ENCODE results near the gene EP300. TPM values are rescaled to one million over a fixed set of nuclear protein-coding genes. Genes with fewer than 3 reads are reported as not detected.
A peak's percentile ranks its signal among the peaks of the same experiment; 100 is the strongest.

The EP300 gene
- total RNA-seq, 1 experiment from 2014 or later, result 78.6 TPM

DNA sequence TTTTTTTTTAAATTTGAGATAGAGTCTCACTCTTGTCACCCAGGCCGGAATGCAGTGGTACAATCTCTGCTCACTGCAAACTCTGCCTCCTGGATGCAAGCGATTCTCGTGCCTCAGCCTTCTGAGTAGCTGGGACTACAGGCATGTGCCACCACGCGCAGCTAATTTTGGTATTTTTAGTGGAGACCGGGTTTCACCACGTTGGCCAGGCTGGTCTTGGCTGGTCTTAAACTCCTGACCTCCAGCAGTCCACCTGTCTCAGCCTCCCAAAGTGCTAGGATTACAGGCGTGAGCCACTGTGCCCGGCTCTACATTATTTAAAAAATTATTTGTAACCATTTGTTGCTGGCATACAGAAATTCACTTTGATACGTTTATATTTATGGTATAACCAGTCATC is 18.6 kb downstream of the EP300 start:
- Mint-ChIP-seq H3K4me1 (ENCODE audit: low read depth, unreplicated experiment) (peaks cover 7% of the 10 kb centered on the region), H3K4me3 (ENCODE audit: unreplicated experiment) (no peak overlapping the region), H3K27ac (ENCODE audit: unreplicated experiment) (no peak overlapping the region), H3K9me3 (ENCODE audit: unreplicated experiment) (no peaks in the 10 kb centered on the region), H3K36me3 (ENCODE audit: insufficient read depth, unreplicated experiment) (peaks cover 37% of the 10 kb centered on the region), H3K27me3 (ENCODE audit: insufficient read depth, unreplicated experiment) (no peaks in the 10 kb centered on the region)
- TF ChIP-seq CTCF (IDR thresholded peaks at IDR 0.05; ENCODE audit: insufficient read depth in 1 of 2, low read depth in 1 of 2, low read length in 1 of 2, severe bottlenecking in 1 of 2, unreplicated experiment in 1 of 2), result no peak
- ChIA-PET CTCF (no interaction called here), POLR2A (interaction anchor here (0.6 kb wide), 1 partner anchor 934 kb away, joined by 3 read pairs; no protein-coding TSS in a partner anchor)
- intact Hi-C loops (cut with micrococcal nuclease; ENCODE audit: unreplicated experiment), result no loop called here
- Histone ChIP-seq H3K9me3 (no peaks in the 10 kb centered on the region), H3K27me3 (replicated peaks; ENCODE audit: control insufficient read depth, insufficient read depth, low read length) (no peaks in the 10 kb centered on the region), H3K36me3 (ENCODE audit: control insufficient read depth, insufficient read depth, low read length) (no peaks in the 10 kb centered on the region), H3K4me1 (no peaks in the 10 kb centered on the region), H3K4me3 (ENCODE audit: low read depth, low read length) (no peak overlapping the region)
- BruUV-seq (replicated peaks), result no TSS peak
- DNase-seq, result no peak

DNA sequence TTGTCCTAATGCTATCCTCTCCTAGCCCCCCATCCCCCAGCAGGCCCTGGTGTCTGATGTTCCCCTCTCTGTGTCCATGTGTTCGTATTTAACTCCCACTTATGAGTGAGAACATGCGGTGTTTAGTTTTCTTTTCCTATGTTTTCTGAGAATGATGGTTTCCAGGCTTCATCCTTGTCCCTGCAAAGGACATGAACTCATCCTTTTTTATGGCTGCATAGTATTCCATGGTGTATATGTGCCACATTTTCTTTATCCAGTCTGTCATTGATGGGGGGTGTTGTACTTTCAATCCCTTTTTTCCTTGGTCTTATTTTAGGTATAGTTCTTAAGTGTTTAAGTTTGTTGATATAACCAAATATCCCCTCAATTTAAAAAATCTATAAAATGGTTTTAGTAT is 23.9 kb downstream of the EP300 start:
- H3K4me1 ChIP-seq, result no peaks in the 10 kb centered on the region
- no peaks in the 10 kb centered on the region for H3K27me3 ChIP-seq (replicated peaks; ENCODE audit: control insufficient read depth, insufficient read depth, low read length)
- H3K27me3 Mint-ChIP-seq (ENCODE audit: insufficient read depth, unreplicated experiment), result no peaks in the 10 kb centered on the region
- H3K9me3 Mint-ChIP-seq (ENCODE audit: unreplicated experiment), result no peaks in the 10 kb centered on the region
- H3K9me3 ChIP-seq, result no peaks in the 10 kb centered on the region
- no peak overlapping the region for H3K27ac Mint-ChIP-seq (ENCODE audit: unreplicated experiment)
- ChIA-PET POLR2A (no interaction called here), CTCF (no interaction called here)
- no peak for DNase-seq
- peaks cover 5% of the 10 kb centered on the region for H3K4me1 Mint-ChIP-seq (ENCODE audit: low read depth, unreplicated experiment)
- TF ChIP-seq CTCF (IDR thresholded peaks at IDR 0.05; ENCODE audit: insufficient read depth in 1 of 2, low read depth in 1 of 2, low read length in 1 of 2, severe bottlenecking in 1 of 2, unreplicated experiment in 1 of 2), result no peak
- H3K4me3 ChIP-seq (ENCODE audit: low read depth, low read length), result no peak overlapping the region
- no TSS peak for BruUV-seq (replicated peaks)
- H3K36me3 ChIP-seq (ENCODE audit: control insufficient read depth, insufficient read depth, low read length), result no peaks in the 10 kb centered on the region
- no peak overlapping the region for H3K4me3 Mint-ChIP-seq (ENCODE audit: unreplicated experiment)
- peaks cover 62% of the 10 kb centered on the region for H3K36me3 Mint-ChIP-seq (ENCODE audit: insufficient read depth, unreplicated experiment)
- intact Hi-C loops (cut with micrococcal nuclease; ENCODE audit: unreplicated experiment), result no loop called here

- Mint-ChIP-seq H3K4me3 (ENCODE audit: unreplicated experiment) (no peak overlapping the region), H3K27ac (ENCODE audit: unreplicated experiment) (no peak overlapping the region), H3K36me3 (ENCODE audit: insufficient read depth, unreplicated experiment) (peaks cover 64% of the 10 kb centered on the region), H3K4me1 (ENCODE audit: low read depth, unreplicated experiment) (peaks cover 9% of the 10 kb centered on the region), H3K9me3 (ENCODE audit: unreplicated experiment) (no peaks in the 10 kb centered on the region), H3K27me3 (ENCODE audit: insufficient read depth, unreplicated experiment) (no peaks in the 10 kb centered on the region)
- TSS peak; percentile 20 for BruUV-seq (replicated peaks)
- H3K36me3 ChIP-seq (ENCODE audit: control insufficient read depth, insufficient read depth, low read length), result no peaks in the 10 kb centered on the region
- ChIA-PET POLR2A (interaction anchor here (0.6 kb wide), 1 partner anchor 21 kb away, joined by 4 read pairs; no protein-coding TSS in a partner anchor), CTCF (interaction anchor here (0.6 kb wide), 2 partner anchors 8 to 406 kb away, joined by 3 to 4 read pairs; no protein-coding TSS in a partner anchor)
- no peaks in the 10 kb centered on the region for H3K9me3 ChIP-seq
- H3K27me3 ChIP-seq (replicated peaks; ENCODE audit: control insufficient read depth, insufficient read depth, low read length), result no peaks in the 10 kb centered on the region
- intact Hi-C loops (cut with micrococcal nuclease; ENCODE audit: unreplicated experiment), result no loop called here
- H3K4me3 ChIP-seq (ENCODE audit: low read depth, low read length), result no peak overlapping the region
- H3K4me1 ChIP-seq, result no peaks in the 10 kb centered on the region
- DNase-seq, result no peak
- TF ChIP-seq CTCF (IDR thresholded peaks at IDR 0.05; ENCODE audit: insufficient read depth in 1 of 2, low read depth in 1 of 2, low read length in 1 of 2, severe bottlenecking in 1 of 2, unreplicated experiment in 1 of 2), result no peak
Observed at GRCh38 chr22:41117127-41117965, 25.0 kb downstream of the EP300 start.

Data from Caco-2 (cell line).